Mesenchymal stem cell (in vitro differentiated cells and primary cell): ENCODE measurements around the gene FNDC3B.

ENCODE experiments used
- DNase-seq: peaks from one replicate; pipeline ENCODE4 v3.0.0-alpha.2; 2013
- H2AFZ ChIP-seq: one replicate; pipeline ENCODE4 v1.6.1; 2013; ENCODE audit warnings: low read depth, mild to moderate bottlenecking, control low read depth, inconsistent platforms, low read length, moderate library complexity
- H2AK5ac ChIP-seq: 2 replicates; pipeline ENCODE4 v1.6.1; 2013; ENCODE audit warnings: low read length, moderate library complexity, mild to moderate bottlenecking, inconsistent platforms; ENCODE audit not compliant: severe bottlenecking
- H2BK120ac ChIP-seq: one replicate; pipeline ENCODE4 v1.6.1; 2013; ENCODE audit warnings: low read depth, mild to moderate bottlenecking, inconsistent platforms, low read length, moderate library complexity
- H2BK12ac ChIP-seq, 2 experiments: one replicate each; pipeline ENCODE4 v1.6.1; 2013; ENCODE audit warnings: inconsistent platforms in 2 of 2, low read length in 2 of 2, mild to moderate bottlenecking in 2 of 2, moderate library complexity in 2 of 2, control low read depth in 1 of 2
- H2BK15ac ChIP-seq: one replicate; pipeline ENCODE4 v1.6.1; 2013; ENCODE audit warnings: mild to moderate bottlenecking, low read depth, inconsistent platforms; ENCODE audit not compliant: poor library complexity, severe bottlenecking
- H2BK5ac ChIP-seq: 2 replicates; pipeline ENCODE4 v1.6.1; 2013; ENCODE audit warnings: low read depth, mild to moderate bottlenecking, low read length, control low read depth, inconsistent platforms; ENCODE audit not compliant: poor library complexity, severe bottlenecking
- H3K14ac ChIP-seq, 2 experiments: one replicate each; pipeline ENCODE4 v1.6.1; 2013; ENCODE audit warnings: inconsistent platforms in 2 of 2, low read length in 2 of 2, control low read depth in 1 of 2, mild to moderate bottlenecking in 1 of 2, moderate library complexity in 1 of 2
- H3K18ac ChIP-seq, 2 experiments: one replicate each; pipeline ENCODE4 v1.6.1; 2013; ENCODE audit warnings: inconsistent platforms in 2 of 2, low read length in 2 of 2, control low read depth in 1 of 2, low read depth in 1 of 2, mild to moderate bottlenecking in 1 of 2
- H3K23ac ChIP-seq, 2 experiments: one replicate each; pipeline ENCODE4 v1.6.1; 2013; ENCODE audit warnings: inconsistent platforms in 2 of 2, low read length in 2 of 2, mild to moderate bottlenecking in 2 of 2, moderate library complexity in 2 of 2, control low read depth in 1 of 2
- H3K27ac ChIP-seq: 2 replicates; pipeline ENCODE4 v1.5.1; 2013; ENCODE audit warnings: mild to moderate bottlenecking, moderate library complexity, low read length, control low read depth, inconsistent platforms; ENCODE audit not compliant: poor library complexity, severe bottlenecking
- H3K27me3 ChIP-seq, 2 experiments: 2 replicates each; pipeline versions ENCODE4 v1.6.1 to v1.7.0; 2013; ENCODE audit warnings: low read length in 2 of 2, mild to moderate bottlenecking in 2 of 2, moderate library complexity in 2 of 2, control low read depth in 1 of 2, inconsistent platforms in 1 of 2; ENCODE audit not compliant: control insufficient read depth in 1 of 2, insufficient read depth in 1 of 2
- H3K36me3 ChIP-seq, 2 experiments: 2 replicates each; pipeline versions ENCODE4 v1.6.1 to v1.7.0; 2013; ENCODE audit warnings: low read length in 2 of 2, control low read depth in 1 of 2, inconsistent platforms in 1 of 2, low read depth in 1 of 2, mild to moderate bottlenecking in 1 of 2; ENCODE audit not compliant: insufficient read depth in 2 of 2, control insufficient read depth in 1 of 2
- H3K4ac ChIP-seq, 2 experiments: one replicate each; pipeline ENCODE4 v1.6.1; 2013; ENCODE audit warnings: inconsistent platforms in 2 of 2, low read length in 2 of 2, mild to moderate bottlenecking in 2 of 2, moderate library complexity in 2 of 2, control low read depth in 1 of 2, low read depth in 1 of 2
- H3K4me1 ChIP-seq: 2 replicates; pipeline ENCODE4 v1.6.1; 2013; ENCODE audit warnings: low read depth, low read length, control low read depth; ENCODE audit not compliant: control insufficient read depth, insufficient read depth
- H3K4me2 ChIP-seq: 2 replicates; pipeline ENCODE4 v1.6.1; 2013; ENCODE audit warnings: low read length, mild to moderate bottlenecking, inconsistent platforms; ENCODE audit not compliant: poor library complexity, severe bottlenecking
- H3K4me3 ChIP-seq, 2 experiments: 2 replicates each; pipeline versions ENCODE4 v1.5.1 to v1.7.0; 2013; ENCODE audit warnings: low read length in 2 of 2, mild to moderate bottlenecking in 2 of 2, control low read depth in 1 of 2, low read depth in 1 of 2; ENCODE audit not compliant: insufficient read depth in 1 of 2
- H3K79me1 ChIP-seq: replicated peaks from 2 replicates; pipeline ENCODE4 v1.6.1; 2013; ENCODE audit warnings: mild to moderate bottlenecking, control low read depth, low read length, inconsistent platforms; ENCODE audit not compliant: poor library complexity, severe bottlenecking
- H3K9ac ChIP-seq: 2 replicates; pipeline ENCODE4 v1.7.0; 2013; ENCODE audit warnings: mild to moderate bottlenecking, low read length, moderate library complexity
- H3K9me3 ChIP-seq: 2 replicates; pipeline ENCODE4 v1.7.0; 2013; ENCODE audit warnings: mild to moderate bottlenecking, low read length; ENCODE audit not compliant: control insufficient read depth
- H4K8ac ChIP-seq: one replicate; pipeline ENCODE4 v1.6.1; 2013; ENCODE audit warnings: inconsistent platforms, mild to moderate bottlenecking, low read length, moderate library complexity
- H4K91ac ChIP-seq: one replicate; pipeline ENCODE4 v1.6.1; 2013; ENCODE audit warnings: mild to moderate bottlenecking, low read length, inconsistent platforms
- WGBS: methylation state at CpG from one replicate; pipeline ENCODE4 v1.1.7; 2013; ENCODE audit warnings: mixed read lengths; 5-methylcytosine and 5-hydroxymethylcytosine counted together

FNDC3B gene

GRCh38 chr3:172034786-172035685 is 4.3 kb upstream of the FNDC3B start:
- WGBS: 80% methylated on average over 9 of the region's 9 CpGs
- Histone ChIP-seq H4K8ac (no peak overlapping the region), H3K27me3 (no peaks in the 10 kb centered on the region), H3K14ac (peak overlapping the region in 1 of 2 experiments; percentile 27), H4K91ac (no peak overlapping the region), H3K36me3 (no peaks in the 10 kb centered on the region), H2BK12ac (peak overlapping the region in 1 of 2 experiments; percentile 50), H3K9ac (no peak overlapping the region), H2BK15ac (no peak overlapping the region), H3K27ac (no peak overlapping the region), H3K4ac (no peak overlapping the region), H3K79me1 (no peaks in the 10 kb centered on the region), H3K4me2 (no peak overlapping the region), H3K9me3 (peaks cover 3% of the 10 kb centered on the region), H2BK5ac (no peak overlapping the region), H2AFZ (no peak overlapping the region), H3K23ac (no peak overlapping the region), H2BK120ac (no peak overlapping the region), H2AK5ac (peak overlapping the region; percentile 18), H3K18ac (no peak overlapping the region), H3K4me1 (no peaks in the 10 kb centered on the region), H3K4me3 (no peak overlapping the region)
- DNase-seq: peak; percentile 37

GRCh38 chr3:172036541-172037215 is 2.7 kb upstream of the FNDC3B start:
- H3K4me1 ChIP-seq: no peaks in the 10 kb centered on the region
- H3K36me3 ChIP-seq: no peaks in the 10 kb centered on the region
- H2BK12ac ChIP-seq: no peak overlapping the region
- no peak overlapping the region for H2AFZ ChIP-seq
- no peak overlapping the region for H2BK120ac ChIP-seq
- peaks cover 3% of the 10 kb centered on the region for H3K9me3 ChIP-seq
- no peak overlapping the region for H2AK5ac ChIP-seq
- H3K79me1 ChIP-seq: no peaks in the 10 kb centered on the region
- no peak overlapping the region for H4K91ac ChIP-seq
- H3K4ac ChIP-seq: no peak overlapping the region
- H3K9ac ChIP-seq: no peak overlapping the region
- H3K18ac ChIP-seq: no peak overlapping the region
- H2BK15ac ChIP-seq: no peak overlapping the region
- H3K27me3 ChIP-seq: no peaks in the 10 kb centered on the region
- H3K23ac ChIP-seq: no peak overlapping the region
- no peak overlapping the region for H4K8ac ChIP-seq
- H3K14ac ChIP-seq: no peak overlapping the region
- no peak overlapping the region for H3K27ac ChIP-seq
- no peak overlapping the region for H2BK5ac ChIP-seq
- H3K4me2 ChIP-seq: no peak overlapping the region
- no peak for DNase-seq
- no peak overlapping the region for H3K4me3 ChIP-seq

GRCh38 chr3:172038798-172039435 is 461 bp upstream of the FNDC3B start:
- Histone ChIP-seq H3K27ac (peak overlapping the region; percentile 74), H3K23ac (no peak overlapping the region), H3K36me3 (peaks cover 0 to 3% of the 10 kb centered on the region in 2 experiments), H3K4me1 (peaks cover 3% of the 10 kb centered on the region), H3K9ac (peak overlapping the region; percentile 98), H2AFZ (no peak overlapping the region), H3K4me2 (peak overlapping the region; percentile 79), H3K18ac (peak overlapping the region in 1 of 2 experiments; percentile 89), H4K91ac (no peak overlapping the region), H3K9me3 (no peaks in the 10 kb centered on the region), H3K4me3 (peak overlapping the region in 1 of 2 experiments; percentile 88), H4K8ac (peak overlapping the region; percentile 54), H3K79me1 (no peaks in the 10 kb centered on the region), H3K4ac (no peak overlapping the region), H2BK12ac (no peak overlapping the region), H2BK120ac (no peak overlapping the region), H3K14ac (no peak overlapping the region), H2BK5ac (no peak overlapping the region), H3K27me3 (no peaks in the 10 kb centered on the region), H2AK5ac (no peak overlapping the region), H2BK15ac (no peak overlapping the region)
- whole genome bisulfite sequencing: 18% methylated on average over 9 of the region's 12 CpGs
- DNase-seq: peak; percentile 67
